COLO668 (cell line): Measurements from ENCODE around the gene GTF2A2.

Experiments
- DNase-seq: peaks from one replicate; lab custom pipeline; 2025; ENCODE audit not compliant: unreplicated experiment; lab: John Stamatoyannopoulos, UW

The GTF2A2 gene

DNA sequence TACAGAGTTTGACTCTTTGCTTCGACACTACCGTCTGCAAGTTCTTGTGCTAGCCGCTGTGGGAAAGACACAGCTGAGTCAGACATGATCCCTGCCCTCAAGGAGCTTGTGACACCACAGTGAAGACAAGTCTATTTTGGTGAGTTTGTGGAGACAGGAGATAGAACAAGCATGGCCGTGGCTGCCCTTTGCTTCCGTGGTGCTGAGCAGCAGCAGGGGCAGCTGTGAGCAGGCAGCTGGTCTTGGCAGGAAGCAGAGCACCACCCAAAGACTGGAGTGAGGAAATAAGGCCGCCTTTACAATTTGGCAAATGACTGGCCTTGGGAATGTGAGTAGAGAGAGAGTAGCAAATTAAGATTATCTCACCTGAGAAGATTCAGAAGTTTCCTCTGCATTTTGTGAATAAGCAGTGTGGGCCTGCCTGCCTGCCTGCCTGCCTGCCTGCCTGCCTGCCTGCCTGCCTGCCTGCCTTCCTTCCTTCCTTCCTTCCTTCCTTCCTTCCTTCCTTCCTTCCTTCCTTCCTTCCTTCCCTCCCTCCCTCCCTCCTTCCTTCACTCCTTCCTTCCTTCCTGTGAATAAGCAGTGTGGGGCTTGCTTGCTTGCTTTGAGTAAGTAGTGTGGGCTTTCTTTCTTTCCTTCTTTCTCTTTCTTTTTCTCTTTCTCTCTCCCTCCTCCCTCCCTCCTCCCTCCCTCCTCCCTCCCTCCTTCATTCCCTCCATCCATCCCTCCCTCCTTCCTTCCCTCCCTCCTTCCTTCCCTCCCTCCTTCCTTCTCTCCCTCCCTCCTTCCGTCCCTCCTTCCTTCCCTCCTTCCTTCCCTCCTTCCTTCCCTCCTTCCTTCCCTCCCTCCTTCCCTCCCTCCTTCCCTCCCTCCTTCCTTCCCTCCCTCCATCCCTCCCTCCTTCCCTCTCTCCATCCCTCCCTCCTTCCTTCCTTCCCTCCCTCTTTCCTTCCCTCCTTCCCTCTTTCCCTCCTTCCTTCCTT, 47.3 kb downstream of the GTF2A2 start:
- DNase-seq = peak; percentile 36

DNA sequence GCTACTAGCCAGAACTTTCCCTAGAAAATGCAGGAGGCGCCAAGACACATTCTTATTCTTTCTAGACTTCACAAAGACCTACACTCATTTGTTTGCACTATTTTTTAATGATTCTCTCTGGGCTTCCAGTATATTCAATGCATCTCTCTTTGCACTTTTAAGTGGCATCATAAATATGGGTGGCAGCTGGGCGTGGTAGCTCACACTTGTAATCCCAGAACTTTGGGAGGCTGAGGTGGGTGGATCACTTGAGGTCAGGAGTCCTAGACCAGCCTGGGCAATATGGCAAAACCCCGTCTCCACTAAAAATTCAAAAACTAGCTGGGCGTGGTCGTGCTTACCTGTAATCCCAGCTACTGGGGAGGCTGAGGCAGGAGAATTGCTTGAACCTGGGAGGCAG, 51.3 kb downstream of the GTF2A2 start:
- DNase-seq = no peak

DNA sequence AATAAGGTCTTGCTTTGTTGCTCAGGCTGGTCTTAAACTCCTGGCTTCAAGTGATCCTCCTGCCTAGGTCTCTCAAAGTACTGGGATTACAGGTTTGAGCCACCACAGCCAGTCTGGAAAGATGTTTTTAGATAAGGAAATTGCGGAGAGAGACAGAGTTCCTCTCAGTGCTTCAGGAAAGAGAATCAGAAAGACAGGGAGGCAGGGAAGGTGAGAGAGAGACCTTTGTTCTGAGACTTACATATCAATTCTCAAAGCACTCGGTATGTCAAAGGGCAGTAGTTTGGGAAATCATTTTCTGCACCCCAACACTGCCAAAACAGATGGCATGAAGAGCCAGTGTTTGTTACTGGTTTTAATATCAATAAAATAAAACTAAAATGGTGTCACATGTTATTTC, 58.9 kb downstream of the GTF2A2 start:
- DNase-seq = no peak

DNA sequence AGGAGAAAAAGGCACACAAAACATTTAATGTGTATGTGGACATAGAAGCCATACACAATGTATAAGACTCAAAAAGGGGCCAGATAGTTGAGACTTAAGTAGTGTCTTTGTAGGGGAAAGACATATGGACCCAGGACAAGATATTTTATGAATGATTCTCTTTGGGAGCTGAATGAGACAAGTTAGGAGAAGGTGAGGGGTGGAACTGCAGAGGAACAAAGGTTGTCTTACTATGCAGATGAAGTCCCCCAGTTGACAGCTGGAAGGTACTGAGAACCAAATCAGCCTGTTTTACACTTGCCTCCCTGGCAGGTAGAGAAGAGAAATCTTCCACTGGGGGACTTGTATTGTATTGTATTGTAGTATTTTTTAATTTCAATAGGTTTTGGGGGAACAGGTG, 60.7 kb downstream of the GTF2A2 start:
- DNase-seq = no peak

DNA sequence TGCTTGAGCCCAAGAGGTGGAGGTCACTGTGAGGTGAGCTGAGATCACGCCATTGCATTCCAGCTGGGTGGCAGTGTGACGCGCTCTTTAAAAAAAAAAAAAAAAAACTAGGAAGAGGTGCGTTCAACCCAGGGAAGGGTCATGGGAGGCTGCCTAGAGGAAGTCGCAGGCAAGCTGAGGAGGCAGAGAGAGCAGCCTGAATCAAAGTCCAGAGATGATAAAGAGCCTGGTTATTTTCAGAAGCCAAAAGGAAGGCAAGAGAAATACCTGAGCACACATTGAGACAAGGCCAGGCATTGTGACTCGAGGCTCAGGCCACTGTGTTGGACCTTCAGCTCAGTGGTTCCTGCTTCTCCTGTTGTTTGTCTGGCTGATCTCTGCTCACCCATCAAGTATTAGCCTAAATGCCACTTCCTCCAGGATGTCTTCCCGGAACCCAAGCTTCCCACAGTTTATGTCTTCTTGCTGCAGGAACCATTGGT, 61.8 kb downstream of the GTF2A2 start:
- no peak for DNase-seq

DNA sequence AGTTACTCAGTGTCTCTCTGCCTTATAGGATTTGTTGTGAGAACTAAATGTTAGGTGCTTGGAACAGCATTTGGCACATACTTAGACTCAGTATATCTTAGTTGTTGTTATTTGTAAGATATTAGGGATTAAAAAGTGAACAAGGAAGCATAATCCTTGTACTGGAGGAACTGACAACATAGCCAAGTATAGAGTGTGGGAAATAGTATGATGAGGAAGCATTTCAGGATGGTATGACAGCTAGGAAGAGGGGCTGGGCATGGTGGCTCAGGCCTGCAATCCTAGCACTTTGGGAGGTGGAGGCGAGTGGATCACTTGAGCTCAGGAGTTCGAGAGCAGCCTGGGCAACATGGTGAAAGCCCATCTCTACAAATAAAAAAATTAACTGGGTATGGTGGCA, 62.3 kb downstream of the GTF2A2 start:
- DNase-seq = no peak

DNA sequence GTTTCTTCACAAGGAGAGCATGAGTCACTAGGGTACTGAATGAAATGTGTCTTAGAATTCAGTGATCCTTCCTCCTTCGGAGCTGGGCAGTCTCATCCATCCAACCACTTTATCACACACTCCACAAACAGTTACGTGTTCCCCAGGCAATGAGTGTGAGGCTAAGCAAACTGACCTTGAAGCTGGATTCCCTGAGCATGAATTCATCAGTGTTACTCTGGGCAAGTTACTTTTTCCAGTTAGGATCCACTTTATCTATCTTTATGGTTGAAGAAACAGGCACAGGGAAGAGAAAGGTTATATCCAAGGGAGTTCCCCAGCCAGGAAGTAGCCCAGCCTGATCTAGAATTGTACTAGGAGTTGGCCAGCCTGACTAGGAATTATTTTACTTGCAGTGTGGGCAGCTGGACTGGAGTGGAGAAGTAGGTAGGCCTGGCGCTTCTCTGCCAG, 62.8 kb downstream of the GTF2A2 start:
- DNase-seq = no peak

DNA sequence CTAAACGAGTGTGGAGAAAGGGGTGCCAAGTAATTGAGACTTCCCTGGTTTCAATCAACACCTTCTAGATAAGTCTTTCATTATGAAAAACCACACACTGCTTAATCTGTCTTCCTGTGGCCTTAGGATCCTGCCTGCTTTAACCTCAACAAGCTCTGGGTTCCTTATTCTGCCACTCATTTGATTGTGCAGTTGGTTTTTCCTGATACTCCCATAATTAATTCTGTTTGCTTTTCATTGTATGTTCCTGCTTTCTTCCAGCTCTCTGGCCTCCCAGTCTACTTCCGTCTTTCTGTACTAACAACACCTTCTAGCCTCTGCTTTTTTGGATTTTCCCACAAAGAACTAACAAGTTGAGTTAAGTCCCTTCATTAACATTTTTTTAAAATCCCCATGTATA, 66.0 kb downstream of the GTF2A2 start:
- no peak for DNase-seq

DNA sequence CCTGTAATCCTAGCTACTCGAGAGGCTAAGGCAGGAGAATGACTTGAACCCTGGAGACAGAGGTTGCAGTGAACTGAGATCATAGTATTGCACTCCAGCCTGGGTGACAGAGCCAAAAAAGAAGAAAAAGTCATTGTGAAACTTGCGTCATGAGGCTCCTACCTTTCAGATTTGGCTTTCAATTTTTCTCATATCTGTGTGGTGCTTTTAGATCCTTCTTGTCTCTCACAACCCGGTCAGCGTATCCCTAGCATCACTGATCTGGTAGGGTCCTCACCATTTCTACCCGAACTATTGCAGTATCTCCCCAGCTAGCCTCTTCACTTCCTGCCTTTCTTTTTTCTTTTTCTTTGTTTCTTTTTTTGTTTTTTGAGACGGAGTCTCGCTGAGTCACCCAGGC, 67.3 kb downstream of the GTF2A2 start:
- DNase-seq = no peak
